Spleen (tissue), 11 donors: ENCODE measurements around the gene PDLIM3. TPM values are rescaled to one million over a fixed set of nuclear protein-coding genes. Genes with fewer than 3 reads are reported as not detected.
A peak's percentile ranks its signal among the peaks of the same experiment; 100 is the strongest.

Source experiments
- DNase-seq: peaks from one replicate; pipeline ENCODE4 v3.0.0-alpha.2; 2020
- H3K27ac ChIP-seq, 8 donors: fragments of 200-600 bp; sonication (generic) in 7 of 8; 1 replicate in 4 of 8; 2 replicates in 4 of 8; pipeline versions ENCODE4 v1.5.0 to v1.8.0; 2016 to 2021; ENCODE audit warnings: inconsistent platforms in 4 of 8, mild to moderate bottlenecking in 4 of 8, moderate library complexity in 1 of 8
- H3K27me3 ChIP-seq, 7 donors: fragments of 200-600 bp; sonication (generic) in 6 of 7; replicated peaks in 1 of 7; 1 replicate in 4 of 7; 2 replicates in 3 of 7; pipeline versions ENCODE4 v1.5.0 to v1.8.0; 2016 to 2021; ENCODE audit warnings: inconsistent platforms in 3 of 7, mild to moderate bottlenecking in 1 of 7
- H3K36me3 ChIP-seq, 6 donors: fragments of 200-600 bp; sonication (generic) in 5 of 6; 1 replicate in 4 of 6; 2 replicates in 2 of 6; pipeline versions ENCODE4 v1.5.0 to v1.8.0; 2016 to 2021; ENCODE audit warnings: inconsistent platforms in 2 of 6
- H3K4me1 ChIP-seq, 6 donors: fragments of 200-600 bp; sonication (generic) in 5 of 6; 1 replicate in 3 of 6; 2 replicates in 3 of 6; pipeline versions ENCODE4 v1.5.0 to v1.8.0; 2016 to 2021; ENCODE audit warnings: inconsistent platforms in 3 of 6
- H3K4me3 ChIP-seq, 8 donors: fragments of 200-600 bp; sonication (generic) in 7 of 8; 1 replicate in 4 of 8; 2 replicates in 4 of 8; pipeline versions ENCODE4 v1.5.0 to v1.8.0; 2016 to 2021; ENCODE audit warnings: inconsistent platforms in 4 of 8, mild to moderate bottlenecking in 4 of 8, moderate library complexity in 2 of 8
- H3K9me3 ChIP-seq, 8 donors: fragments of 200-600 bp; sonication (generic) in 7 of 8; 1 replicate in 4 of 8; 2 replicates in 4 of 8; pipeline versions ENCODE4 v1.5.0 to v1.8.0; 2016 to 2021; ENCODE audit warnings: inconsistent platforms in 4 of 8
- CTCF ChIP-seq, 11 experiments: fragments of 200-600 bp in 7 of 11; fragments of 450-650 bp in 4 of 11; sonication (generic) in 4 of 11; IDR thresholded peaks in 8 of 11; conservative IDR thresholded peaks in 3 of 11; 1 replicate in 7 of 11; 2 replicates in 4 of 11; pipeline versions ENCODE4 v1.4.0 to v1.8.0; 2016 to 2021; ENCODE audit warnings: antibody characterized with exemption in 11 of 11, inconsistent platforms in 4 of 11, mild to moderate bottlenecking in 1 of 11
- POLR2A ChIP-seq, 3 donors: fragments of 450-650 bp; IDR thresholded peaks; one replicate each; pipeline ENCODE4 v1.5.1; 2017; ENCODE audit warnings: antibody characterized with exemption in 3 of 3, mild to moderate bottlenecking in 1 of 3
- POLR2AphosphoS5 ChIP-seq, 3 donors: sonication (generic); formaldehyde crosslinking; IDR thresholded peaks; one replicate each; pipeline ENCODE4 v1.5.1; 2017; ENCODE audit warnings: antibody characterized with exemption in 3 of 3
- WGBS, 5 donors: extraction: QIAGEN DNeasy Blood & Tissue Kit in 3 of 5; methylation state at CpG; one replicate each; pipeline versions ENCODE4 v1.1.5 to v1.1.7; 2013 to 2018; 5-methylcytosine and 5-hydroxymethylcytosine counted together
- intact Hi-C: fragments of 100-400 bp; cut with DNase I; formaldehyde crosslinking; loops from one replicate; pipeline ENCODE4 v1.15.0; 2023; ENCODE audit warnings: low total_unique reads
- polyA plus RNA-seq, 3 donors: library from polyadenylated mRNA; stranded (reverse); fragments of 200-250 nt; gene quantifications; one replicate each; pipeline ENCODE4 v1.2.1, GENCODE V29; 2013
- total RNA-seq, 7 donors: library from RNA; depleted of rRNA in 3 of 7; stranded (reverse); fragments of >200 nt in 3 of 7; fragmentation: NEBNext Ultra II Directional in 4 of 7; extraction: Animal tissue kit (Norgen Biotek cat#: 25700) in 4 of 7; gene quantifications; one replicate each; pipeline versions ENCODE4 v1.1.0 to v1.2.1, GENCODE V29; 2016 to 2021
- donor health status: healthy with polysubstance abuse.
- donor health status: DM: no; HTN: no; CAD: no; lungs with moderate emphysema.
- donor health status: DM: no; HTN: no; CAD: no.
- donor health status: Bipolar disorder and iron deficiency.
- donor health status: healthy.
- donor health status: DM: no; HTN: no; CAD: no.
- donor health status: DM: yes; HTN: yes; CAD: no.

PDLIM3 gene
- total and polyA plus RNA-seq, 10 donors: 28.0 to 107 (median 63.2) TPM

GRCh38 chr4:185508181-185508580 is 27.1 kb downstream of the PDLIM3 start:
- peaks cover 0 to 30% (median 0%) of the 10 kb centered on the region in 7 donors for H3K27me3 ChIP-seq
- H3K36me3 ChIP-seq: no peaks in the 10 kb centered on the region
- TF ChIP-seq POLR2A (IDR thresholded peaks at IDR 0.05) (no peak), POLR2AphosphoS5 (IDR thresholded peaks at IDR 0.05) (no peak), CTCF (IDR thresholded peaks at IDR 0.05 in 8 of 11, conservative IDR thresholded peaks at IDR 0.05 in 3 of 11) (no peak)
- no peak for DNase-seq
- H3K4me3 ChIP-seq: no peak overlapping the region
- H3K27ac ChIP-seq: no peak overlapping the region
- H3K9me3 ChIP-seq: no peaks in the 10 kb centered on the region
- WGBS, 5 donors: 76 to 88% (median 79%) methylated on average over 4 of the region's 4 CpGs
- H3K4me1 ChIP-seq: peaks cover 0 to 10% (median 6%) of the 10 kb centered on the region in 6 donors
- intact Hi-C loops: no loop called here

- peak overlapping the region in 6 of 8 donors; percentile 5 to 74 (median 30) for H3K27ac ChIP-seq
- intact Hi-C loops: no loop called here
Measured at GRCh38 chr4:185506422-185506821, 28.9 kb downstream of the PDLIM3 start.

GRCh38 chr4:185504098-185505047 is 30.9 kb downstream of the PDLIM3 start:
- Histone ChIP-seq H3K27me3 (peaks cover 0 to 25% (median 0%) of the 10 kb centered on the region in 7 donors), H3K4me1 (peaks cover 0 to 3% (median 0%) of the 10 kb centered on the region in 6 donors), H3K36me3 (peaks cover 0 to 18% (median 2%) of the 10 kb centered on the region in 6 donors), H3K4me3 (peak overlapping the region in 1 of 8 donors; percentile 6), H3K9me3 (peaks cover 0 to 20% (median 7%) of the 10 kb centered on the region in 8 donors), H3K27ac (peak overlapping the region in 7 of 8 donors; percentile 24 to 74 (median 52))
- DNase-seq: no peak
- TF ChIP-seq POLR2A (IDR thresholded peaks at IDR 0.05) (no peak), POLR2AphosphoS5 (IDR thresholded peaks at IDR 0.05) (peak; percentile 16 to 88 (median 78))
- intact Hi-C loops: no loop called here
- 70 to 84% (median 78%) methylated on average over 21 of the region's 21 CpGs for WGBS, 5 donors

More at GRCh38 chr4:185506422-185506821, 28.9 kb downstream of the PDLIM3 start:
- DNase-seq: no peak
- peaks cover 0 to 14% (median 0%) of the 10 kb centered on the region in 7 donors for H3K27me3 ChIP-seq
- TF ChIP-seq CTCF (IDR thresholded peaks at IDR 0.05 in 8 of 11, conservative IDR thresholded peaks at IDR 0.05 in 3 of 11) (no peak), POLR2AphosphoS5 (IDR thresholded peaks at IDR 0.05) (no peak), POLR2A (IDR thresholded peaks at IDR 0.05) (no peak)
- no peak overlapping the region for H3K4me3 ChIP-seq
- WGBS, 5 donors: 82 to 95% (median 88%) methylated on average over 20 of the region's 20 CpGs
- peaks cover 0 to 3% (median 0%) of the 10 kb centered on the region in 6 donors for H3K4me1 ChIP-seq
- H3K9me3 ChIP-seq: peaks cover 0 to 8% (median 0%) of the 10 kb centered on the region in 8 donors
- H3K36me3 ChIP-seq: peaks cover 0 to 11% (median 2%) of the 10 kb centered on the region in 6 donors

- Histone ChIP-seq H3K9me3 (peaks cover 0 to 20% (median 7%) of the 10 kb centered on the region in 8 donors), H3K4me1 (peaks cover 0 to 3% (median 0%) of the 10 kb centered on the region in 6 donors), H3K36me3 (peaks cover 0 to 18% (median 2%) of the 10 kb centered on the region in 6 donors), H3K27me3 (peaks cover 0 to 25% (median 0%) of the 10 kb centered on the region in 7 donors), H3K27ac (no peak overlapping the region), H3K4me3 (no peak overlapping the region)
- TF ChIP-seq POLR2A (IDR thresholded peaks at IDR 0.05): no peak
- TF ChIP-seq POLR2AphosphoS5 (IDR thresholded peaks at IDR 0.05): no peak
- no peak for TF ChIP-seq CTCF (IDR thresholded peaks at IDR 0.05 in 8 of 11, conservative IDR thresholded peaks at IDR 0.05 in 3 of 11)
- no peak for DNase-seq
- intact Hi-C loops: no loop called here
- 80 to 90% (median 84%) methylated on average over 11 of the region's 11 CpGs for WGBS, 5 donors
Measured at GRCh38 chr4:185502386-185502785, 32.9 kb downstream of the PDLIM3 start.
